Measurements from ENCODE around the gene RFX5.
"Not testable (repeated sequence)": the region's sequence is repeated elsewhere in the genome, so short reads cannot be mapped to it uniquely, and the experiment has no call there.

The RFX5 gene

DNA sequence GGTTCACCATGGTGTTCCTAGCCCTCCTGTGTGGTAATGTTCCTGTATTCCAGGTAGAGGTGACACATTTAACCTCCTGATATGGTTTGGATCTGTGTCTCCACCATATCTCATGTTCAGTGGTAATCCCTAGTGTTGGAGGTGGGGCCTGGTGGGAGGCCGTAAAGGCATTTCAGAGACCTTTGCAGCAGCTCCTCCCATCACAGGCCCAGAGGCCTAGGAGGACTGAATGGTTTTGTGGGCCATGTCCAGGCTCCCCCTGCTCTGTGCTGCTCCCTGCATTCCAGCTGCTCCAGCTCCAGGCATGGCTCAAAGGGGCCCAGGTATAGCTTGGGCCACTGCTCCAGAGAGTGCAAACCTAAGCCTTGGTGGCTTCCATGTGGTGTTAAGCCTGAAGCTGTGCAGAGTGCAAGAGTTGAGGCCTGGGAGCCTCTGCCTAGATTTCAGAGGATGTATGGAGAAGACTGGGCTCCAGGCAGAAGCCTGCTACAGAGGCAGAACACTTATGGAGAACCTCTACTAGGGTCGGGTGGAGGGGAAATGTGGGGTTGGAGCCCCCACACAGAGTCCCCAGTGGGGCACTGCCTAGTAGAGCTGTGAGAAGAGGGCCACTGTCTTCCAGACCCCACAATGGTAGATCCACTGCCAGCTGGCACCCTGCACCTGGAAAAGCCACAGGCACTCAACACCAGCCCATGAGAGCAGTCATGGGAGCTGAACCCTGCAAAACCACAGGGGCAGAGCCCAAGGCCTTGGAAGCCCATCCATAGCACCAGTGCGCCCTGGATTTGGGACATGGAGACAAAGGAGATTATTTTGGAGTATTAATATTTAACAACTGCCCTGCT, 15.5 kb upstream of the RFX5 start:
- DNase-seq (ENCODE audit: low read depth in 2 of 2), result no peak

DNA sequence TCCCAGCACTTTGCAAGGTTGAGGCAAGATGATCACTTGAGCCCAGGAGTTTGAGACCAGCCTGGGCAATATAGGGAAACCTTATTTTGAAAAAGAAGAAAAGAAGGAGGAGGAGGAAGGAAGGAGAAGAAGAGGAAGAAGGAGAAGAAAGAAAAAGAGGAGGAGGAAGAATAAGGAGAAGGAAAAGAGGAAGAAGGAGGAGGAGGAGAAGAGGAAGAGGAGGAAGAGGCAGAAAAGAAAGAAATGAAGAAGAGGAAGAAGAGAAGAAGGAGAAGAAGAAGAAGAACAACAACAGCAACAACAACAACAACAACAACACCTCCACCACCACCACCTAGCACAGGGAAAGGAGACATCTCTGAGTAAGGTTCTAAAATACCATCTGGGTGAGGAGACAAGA, 14.8 kb upstream of the RFX5 start:
- no peak for DNase-seq (ENCODE audit: low read depth in 2 of 2)

DNA sequence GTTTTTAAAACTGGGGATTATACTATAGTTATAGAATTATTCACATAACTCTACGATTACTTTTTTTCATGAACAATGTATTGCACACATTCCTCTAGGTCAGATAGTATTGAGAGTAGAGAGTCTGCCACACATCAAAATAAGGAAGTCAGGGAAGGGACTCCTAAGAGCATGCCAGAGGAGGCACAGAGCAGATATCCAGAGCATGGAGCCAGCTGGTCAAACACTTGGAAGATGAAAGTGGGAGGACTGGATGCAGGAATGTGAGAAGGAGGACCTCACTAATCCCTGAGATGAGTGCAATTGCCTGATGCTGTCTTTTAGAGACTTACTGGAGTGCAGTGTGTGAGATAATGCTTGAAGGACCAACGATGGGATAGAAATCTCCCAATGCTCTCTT, 9.6 kb upstream of the RFX5 start:
- no peak for DNase-seq (ENCODE audit: low read depth in 2 of 2)

DNA sequence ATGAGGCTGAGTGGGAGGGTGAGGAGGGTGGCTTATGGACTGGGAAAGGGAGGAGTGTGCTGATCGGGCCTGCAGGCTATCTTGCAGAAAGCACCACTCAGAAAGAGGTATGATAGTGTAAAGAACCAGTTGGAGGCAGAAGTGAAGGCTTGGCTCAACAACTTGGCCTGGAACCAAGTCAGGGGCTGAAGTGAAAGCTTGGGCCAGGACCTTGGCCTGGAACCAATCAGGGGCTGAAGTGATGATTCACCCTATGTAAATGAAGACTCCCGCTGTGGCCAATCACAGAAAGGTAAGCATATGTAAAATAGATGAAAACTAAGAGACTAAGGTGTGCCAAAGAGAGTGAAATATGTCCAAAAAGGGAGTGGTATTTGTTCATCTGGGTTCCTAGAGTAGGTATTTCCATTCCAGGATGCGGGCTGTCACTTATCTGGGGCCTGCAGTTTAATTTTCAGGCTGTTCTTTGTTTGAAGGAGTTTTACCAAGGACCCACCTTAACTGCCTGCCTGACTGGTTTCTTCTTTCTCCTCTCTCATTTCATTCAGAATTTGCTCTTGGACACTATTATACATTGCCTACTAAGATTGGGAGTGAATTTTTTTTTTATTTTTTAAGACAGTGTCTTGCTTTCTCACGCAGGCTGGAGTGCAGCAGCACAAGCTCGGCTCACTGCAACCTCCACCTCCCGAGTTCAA, 5.1 kb upstream of the RFX5 start:
- DNase-seq (ENCODE audit: low read depth in 2 of 2), result no peak

DNA sequence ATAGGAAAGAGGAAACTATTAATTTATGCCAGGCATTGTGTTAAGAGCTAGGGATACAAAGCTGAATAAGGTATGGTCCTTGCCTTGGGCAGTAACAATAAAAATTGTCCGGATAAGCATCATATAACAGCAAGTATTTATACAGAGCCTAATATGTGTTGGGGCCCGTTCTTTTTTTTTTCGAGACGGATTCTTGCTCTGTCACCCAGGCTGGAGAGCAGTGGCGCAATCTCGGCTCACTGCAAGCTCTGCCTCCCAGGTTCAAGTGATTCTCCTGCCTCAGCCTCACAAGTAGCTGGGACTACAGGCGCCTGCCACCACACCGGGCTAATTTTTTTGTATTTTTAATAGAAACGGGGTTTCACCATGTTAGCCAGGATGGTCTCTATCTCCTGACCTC, 3.3 kb upstream of the RFX5 start:
- DNase-seq (ENCODE audit: low read depth in 2 of 2), result not testable (repeated sequence)

DNA sequence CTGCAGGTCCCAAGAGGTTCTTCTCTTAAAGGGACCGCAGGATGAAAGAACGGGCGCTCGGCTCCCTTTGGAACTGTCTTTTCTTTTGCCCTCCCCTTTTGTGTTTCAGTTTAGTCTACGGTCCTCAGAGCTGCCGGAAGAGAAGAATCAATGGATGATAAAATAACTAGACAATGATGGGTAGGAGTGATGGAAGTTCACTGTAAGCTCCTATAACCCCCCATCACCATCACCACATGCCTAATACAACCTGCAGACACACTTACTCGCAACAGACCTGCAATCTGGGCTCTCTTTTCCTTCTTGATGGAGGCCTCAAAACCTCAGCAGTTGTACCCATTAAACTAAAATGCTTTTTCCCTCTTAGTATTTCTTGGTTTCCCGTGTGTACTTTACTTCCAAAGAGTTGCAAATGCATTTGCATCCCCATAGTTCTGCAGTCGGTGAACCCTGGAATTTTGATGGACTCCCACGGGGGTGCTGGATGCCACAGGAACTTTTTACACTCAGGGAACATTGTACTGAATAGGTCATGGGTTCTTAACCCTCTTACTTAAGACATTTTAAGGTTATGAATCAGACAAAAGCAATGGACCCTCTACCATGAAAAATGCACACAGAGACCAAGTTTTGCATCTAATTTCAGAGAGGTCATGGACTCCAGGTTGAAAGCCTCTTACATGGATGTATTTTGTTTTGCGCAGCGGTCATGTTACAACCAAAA, 633 bp upstream of the RFX5 start:
- no peak for DNase-seq (ENCODE audit: low read depth in 2 of 2)

DNA sequence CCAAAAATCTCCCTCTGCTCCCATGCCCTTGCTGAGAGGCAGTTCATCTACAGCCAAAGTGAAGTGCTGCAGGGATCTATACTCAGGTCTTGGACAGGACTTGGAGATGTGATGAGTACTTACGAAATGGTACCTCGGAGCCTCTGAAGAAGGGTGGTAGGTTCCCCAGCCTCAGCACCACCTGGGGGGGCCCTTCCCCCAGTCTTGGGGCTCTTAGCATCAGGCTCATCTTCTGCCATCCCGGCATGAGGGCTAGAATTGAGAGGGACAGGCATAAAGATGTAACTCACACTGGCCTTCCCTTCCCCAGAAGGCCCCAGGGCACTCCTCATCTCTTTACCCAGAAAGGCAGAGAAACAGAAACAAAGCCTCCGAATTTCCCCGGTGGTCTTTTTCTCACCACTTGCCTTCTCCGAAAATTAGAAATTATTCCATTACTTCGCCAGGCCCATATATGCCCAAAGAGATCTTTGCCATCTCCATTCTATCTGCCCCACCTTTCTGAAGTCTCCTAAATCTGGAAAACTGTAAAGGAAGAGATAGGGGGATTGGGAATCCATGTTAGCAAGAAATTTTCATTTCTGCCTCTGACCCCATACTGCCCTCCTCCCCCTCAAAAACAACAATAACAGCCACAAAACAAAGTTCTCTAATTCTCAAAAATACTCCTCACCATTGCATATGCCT, 827 bp downstream of the RFX5 start:
- DNase-seq (ENCODE audit: low read depth in 2 of 2), result no peak

DNA sequence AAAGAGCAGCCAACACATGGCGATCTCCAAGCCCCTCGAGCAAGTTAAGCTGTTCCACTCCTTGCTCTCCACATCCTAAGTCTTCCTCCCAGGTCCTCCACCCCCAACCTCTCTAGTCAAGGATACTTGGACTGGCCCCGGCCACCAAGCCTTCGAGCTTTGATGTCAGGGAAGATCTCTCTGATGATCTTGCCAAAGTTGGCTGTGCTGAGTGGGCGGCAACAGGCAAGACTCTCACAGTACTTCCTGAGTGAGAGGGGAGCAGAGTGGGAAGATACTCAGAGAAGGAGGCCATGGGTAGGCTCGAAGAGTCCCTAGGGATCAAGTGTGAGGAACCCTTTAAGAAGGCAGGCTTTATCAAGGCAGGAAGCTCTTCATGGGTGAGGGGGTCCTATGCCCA, 2.8 kb downstream of the RFX5 start:
- DNase-seq (ENCODE audit: low read depth in 2 of 2), result no peak

DNA sequence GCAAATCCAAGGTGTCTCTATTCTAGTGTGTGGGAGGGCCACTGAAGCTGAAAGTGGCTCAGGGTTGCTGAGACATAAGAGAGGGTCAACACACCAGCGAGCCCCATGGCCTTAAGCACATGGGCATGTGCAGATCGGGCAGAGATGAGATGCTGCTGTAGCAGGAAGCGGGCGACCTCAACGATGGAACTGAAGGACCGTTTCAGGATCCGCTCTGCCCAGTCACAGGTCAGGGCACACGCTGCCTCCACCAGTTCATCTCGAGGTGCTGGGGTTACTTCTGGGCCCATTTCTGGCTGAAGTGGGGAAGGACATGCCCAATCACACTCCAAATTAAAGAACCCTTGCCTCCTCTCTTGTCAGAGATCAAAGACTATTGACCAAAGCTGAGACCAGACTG, 3.5 kb downstream of the RFX5 start:
- DNase-seq (ENCODE audit: low read depth in 2 of 2), result no peak

DNA sequence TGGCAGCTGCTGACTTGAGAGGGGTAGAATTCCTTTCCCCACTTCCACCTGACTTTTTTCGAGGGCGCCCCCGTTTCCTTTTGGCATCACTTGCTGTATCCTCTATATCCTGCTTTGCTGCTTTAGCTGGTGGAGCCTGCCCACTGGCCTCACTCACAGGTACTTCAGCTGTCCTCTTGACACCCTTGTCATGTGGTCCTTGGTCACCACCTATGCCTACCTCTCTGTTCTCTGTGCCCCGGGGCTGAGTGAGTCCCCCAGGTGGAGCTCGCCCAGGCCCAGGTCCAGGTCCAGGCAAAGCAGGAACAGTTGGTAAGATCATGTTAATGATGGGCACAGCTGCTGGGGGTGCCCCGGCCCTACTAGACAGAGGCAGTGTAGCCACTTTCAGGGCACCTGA, 4.5 kb downstream of the RFX5 start:
- no peak for DNase-seq (ENCODE audit: low read depth in 2 of 2)

DNA sequence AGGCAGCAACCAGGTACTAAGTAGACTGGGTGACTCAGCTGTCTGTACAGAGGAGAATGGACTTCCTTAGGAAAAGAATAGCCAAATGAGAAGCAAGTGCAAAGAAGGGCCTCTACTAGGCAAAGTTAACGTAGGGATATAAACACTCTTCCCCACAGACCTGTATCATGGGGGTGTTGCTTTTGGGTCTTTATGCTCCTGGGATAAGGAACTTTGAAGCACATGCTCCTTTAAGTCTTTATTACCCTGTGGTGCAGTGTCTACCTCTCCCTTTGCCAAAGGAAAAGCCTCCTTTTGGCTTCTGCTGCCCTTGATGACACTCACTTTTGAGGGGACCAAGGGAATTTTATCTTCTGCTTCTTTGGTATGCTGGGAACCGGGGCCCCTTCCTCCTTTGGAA, 5.0 kb downstream of the RFX5 start:
- DNase-seq (ENCODE audit: low read depth in 2 of 2), result no peak

DNA sequence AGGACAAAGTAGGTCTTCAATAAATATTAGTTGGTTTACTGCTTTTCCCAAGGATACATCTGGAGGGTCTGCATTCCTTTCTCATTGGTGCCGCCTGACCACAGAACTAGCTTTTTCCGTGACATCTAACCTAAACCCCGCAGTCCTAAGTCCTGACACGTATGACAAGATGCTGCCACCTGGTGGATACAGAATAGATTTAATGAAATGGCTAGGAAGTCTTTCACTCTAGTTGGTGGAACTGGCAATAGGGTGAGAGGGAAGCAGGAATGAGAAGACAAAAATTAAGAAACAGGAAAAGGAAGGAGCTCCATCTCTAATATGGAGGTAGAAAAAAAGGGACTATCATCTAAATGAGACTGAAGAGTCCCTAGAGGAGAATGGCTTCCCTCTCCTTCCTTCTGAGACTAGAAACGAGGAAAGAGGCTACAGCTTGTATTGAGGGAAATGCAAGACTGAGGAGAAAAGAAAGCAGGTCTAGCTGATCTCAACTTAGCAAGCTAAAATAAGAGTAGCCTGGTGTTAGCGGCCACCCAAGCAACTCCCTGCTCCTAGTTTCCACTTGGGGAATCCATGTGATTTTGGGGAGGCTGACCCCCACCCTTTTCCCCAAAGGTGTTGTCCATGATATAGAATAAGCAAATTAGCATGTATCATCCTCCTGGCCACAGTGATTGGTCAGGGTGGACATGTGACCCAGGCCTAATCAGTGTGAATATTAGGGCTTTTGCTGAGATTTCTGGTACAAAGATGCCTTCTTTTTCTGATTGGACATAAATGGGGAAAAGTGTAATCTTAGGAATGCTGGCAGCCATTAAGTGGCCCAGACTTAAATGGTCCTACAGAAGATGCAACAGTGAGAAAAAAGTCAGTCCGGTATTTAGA, 5.9 kb downstream of the RFX5 start:
- DNase-seq (ENCODE audit: low read depth in 2 of 2), result peak in 1 of 2 donors; percentile 22

DNA sequence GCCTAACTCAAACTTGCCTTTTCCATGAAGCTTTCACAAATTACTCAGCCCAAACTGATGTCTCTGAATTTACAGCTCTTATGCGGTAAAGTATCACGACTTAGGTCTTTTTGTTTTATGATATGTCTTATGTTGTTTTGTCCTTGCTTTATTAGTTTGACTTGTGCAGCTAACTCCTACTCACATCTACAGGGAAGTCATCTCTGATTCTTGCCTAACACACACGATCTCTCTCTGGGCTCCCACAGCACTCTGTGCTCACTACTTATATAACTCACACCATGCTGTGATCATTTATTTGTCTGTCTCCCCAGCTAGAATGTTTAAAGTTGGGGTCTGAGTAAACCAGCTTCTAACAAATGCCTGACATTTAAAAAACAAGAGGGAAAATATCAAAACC, 10.5 kb downstream of the RFX5 start:
- DNase-seq (ENCODE audit: low read depth in 2 of 2), result no peak

DNA sequence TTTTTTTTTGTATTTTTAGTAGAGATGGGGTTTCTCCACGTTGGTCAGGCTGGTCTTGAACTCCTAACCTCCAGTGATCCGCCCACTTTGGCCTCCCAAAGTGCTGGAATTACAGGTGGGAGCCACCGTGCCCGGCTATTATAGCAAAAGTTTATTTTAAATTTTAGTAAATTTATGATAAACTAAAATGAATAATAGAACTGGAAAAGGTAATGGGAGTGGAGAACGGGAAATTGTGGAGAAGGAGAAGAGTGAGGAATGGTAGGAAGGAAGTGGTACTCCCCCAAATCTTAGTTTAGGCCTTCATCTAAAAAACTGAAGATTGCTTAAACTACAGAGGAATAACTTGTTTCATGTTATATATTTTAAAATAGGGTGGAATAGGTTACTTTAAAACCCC, 12.2 kb downstream of the RFX5 start:
- no peak for DNase-seq (ENCODE audit: low read depth in 2 of 2)

DNA sequence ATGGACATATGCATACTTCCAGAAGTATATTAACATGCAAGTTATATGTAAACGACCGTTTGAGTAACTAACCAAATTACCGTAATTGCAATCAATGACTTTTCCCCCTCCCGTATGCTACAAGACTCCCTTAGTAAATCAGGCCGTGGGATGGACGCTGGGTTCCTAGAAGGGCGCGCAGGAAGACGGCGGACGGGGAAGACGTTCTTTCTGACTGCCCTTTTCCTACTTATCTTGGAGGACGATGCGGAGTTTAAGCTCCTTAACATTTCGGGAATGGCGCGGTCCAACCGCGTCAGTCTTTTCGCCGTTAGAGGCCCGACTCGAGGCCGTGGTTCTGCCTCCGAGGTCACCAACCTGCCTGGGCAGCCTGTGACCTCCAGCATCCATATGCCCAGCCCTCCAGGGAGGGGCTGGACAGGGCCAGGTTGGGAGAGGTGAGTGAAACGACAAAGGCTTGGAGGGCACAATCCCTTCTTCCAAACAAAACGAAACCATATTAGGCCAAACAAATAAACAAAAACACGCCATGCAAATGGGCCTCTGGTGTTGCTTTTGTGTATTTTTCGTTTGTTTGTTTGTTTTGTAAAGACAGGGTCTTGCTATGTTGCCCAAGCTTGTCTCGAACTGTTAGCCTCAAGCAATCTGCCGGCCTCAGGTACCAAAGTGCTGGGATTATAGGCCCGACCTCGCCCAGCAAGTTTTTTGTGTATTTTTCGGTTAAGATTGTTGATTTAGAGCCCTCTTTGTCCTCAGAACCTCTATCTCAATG, 19.0 kb downstream of the RFX5 start:
- DNase-seq (ENCODE audit: low read depth in 2 of 2), result no peak

DNA sequence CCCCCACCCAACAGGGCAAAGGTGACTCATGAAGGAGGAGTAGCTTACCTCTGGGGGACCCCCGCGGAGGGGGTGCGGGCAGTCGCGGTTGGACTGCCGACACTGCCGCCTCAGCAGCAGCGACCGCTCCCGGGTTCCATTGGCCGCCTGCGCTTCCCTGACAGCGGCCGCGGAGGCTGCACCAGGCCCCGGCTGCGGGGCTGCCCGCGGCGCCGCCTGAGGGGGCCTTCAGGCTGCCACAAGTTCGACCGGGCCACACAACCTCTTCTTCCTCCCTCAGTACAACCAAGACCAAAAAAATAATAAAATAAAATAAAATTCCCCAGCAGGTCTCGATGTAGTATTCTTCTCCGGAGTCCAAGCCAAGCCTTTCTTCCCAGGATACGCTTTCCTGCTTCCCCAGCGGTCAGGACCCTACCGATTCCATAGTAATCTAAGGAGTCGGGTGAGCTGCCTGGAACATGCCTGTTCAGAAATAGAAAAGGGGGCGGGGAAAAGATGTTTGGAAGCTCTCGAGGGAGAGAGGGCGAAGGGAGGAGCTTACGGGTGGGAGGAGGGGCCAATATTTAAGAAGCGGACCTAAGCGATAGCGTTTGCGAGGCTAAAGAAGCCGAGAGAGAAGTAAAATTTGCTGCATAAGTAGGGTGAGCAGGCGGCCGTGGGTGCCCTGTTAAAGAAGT, 19.7 kb downstream of the RFX5 start, which contains the start of gene PI4KB:
PI4KB (minus strand) TSS at position 194 of the 680 bp plus-strand sequence. CDS start 10,935 bp downstream, outside the sequence.
- peak; percentile 61 to 73 for DNase-seq (ENCODE audit: low read depth in 2 of 2)

DNA sequence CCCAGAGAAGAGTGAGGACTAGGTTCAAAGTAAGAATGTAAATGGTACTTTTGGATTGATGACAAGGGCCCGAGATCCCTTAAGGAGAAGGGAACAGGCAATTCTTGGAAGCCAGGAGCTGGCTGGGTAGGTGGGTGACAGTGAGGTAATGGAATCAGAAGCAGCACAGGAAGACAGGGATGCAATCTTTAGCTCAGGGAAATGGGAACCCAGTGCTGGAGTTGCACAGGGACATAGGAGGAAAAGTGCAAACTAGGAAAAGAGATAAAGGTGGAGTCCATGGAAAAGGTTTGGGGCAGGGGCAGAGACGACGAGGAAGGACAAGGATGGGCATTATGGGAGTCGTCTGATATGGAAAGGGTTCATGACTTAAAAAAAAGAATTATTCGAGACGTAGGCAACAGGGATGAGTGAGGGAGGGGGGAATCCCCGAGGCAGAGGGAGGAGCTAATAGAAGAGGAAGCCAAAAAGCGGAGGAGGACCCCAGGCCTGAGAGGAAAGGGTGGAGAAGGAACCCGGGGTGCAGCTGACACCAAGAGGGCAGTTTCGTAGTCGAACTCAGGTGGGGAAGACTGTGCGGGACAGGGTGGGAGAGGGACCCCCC, 20.3 kb downstream of the RFX5 start:
- DNase-seq (ENCODE audit: low read depth in 2 of 2), result peak in 1 of 2 donors; percentile 38

DNA sequence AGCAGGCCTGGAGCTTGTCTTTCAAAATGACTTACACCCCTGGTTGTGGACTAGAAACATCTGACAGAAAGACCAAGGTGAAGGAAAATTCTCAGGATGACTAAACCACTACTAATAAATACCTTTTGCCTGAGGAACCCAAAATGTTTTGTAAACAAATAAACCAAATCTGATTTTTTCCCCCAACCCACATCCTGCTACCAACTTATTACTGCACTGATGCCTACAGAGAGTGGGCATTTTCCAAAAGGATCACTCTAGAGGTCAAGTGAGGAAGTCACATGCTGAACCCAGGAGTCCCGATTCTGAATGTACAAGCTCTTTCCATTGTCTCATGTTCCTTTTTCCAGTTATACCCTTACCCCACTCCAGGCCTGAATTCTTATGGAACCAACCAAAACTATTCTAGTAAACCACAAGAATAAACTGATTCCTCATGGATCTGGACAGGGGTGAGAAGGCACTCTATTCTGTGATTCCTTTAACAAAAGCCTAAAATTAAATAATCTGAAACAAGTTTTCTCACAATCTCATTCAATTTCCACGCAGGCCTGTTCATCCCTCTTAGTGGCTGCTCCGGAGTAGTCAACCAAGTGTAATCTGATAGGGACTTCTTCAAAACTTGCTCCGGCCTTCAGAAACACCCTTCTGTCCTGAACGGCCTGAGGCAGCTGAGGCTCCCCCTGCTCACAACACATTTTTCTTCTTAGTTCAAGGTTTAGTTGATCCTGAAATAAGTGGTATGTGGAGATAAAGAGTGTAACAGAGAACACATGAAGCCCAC, 21.2 kb downstream of the RFX5 start:
- no peak for DNase-seq (ENCODE audit: low read depth in 2 of 2)

Measured in stimulated activated CD8-positive, alpha-beta memory T cell treated with anti-CD3 and anti-CD28 coated beads, Interleukin-7, amount 100 ng/mL, for 1 hour (primary cell).